NCI-H774 (cell line): ENCODE results near the gene EXOC4.

Experiments used
- DNase-seq: peaks from one replicate; lab custom pipeline; 2025; lab: John Stamatoyannopoulos, UW

The EXOC4 gene

GRCh38 chr7:133428876-133429275, 176.0 kb downstream of the EXOC4 start:
- no peak for DNase-seq

- no peak for DNase-seq
Measured at GRCh38 chr7:133429371-133429770, 176.5 kb downstream of the EXOC4 start.

GRCh38 chr7:133431134-133431724, 178.4 kb downstream of the EXOC4 start:
- DNase-seq: no peak

- DNase-seq: no peak
Measured at GRCh38 chr7:133433165-133433812, 180.4 kb downstream of the EXOC4 start.

- DNase-seq: no peak
Measured at GRCh38 chr7:133434246-133434865, 181.5 kb downstream of the EXOC4 start.

- DNase-seq: no peak
Measured at GRCh38 chr7:133436014-133436428, 183.1 kb downstream of the EXOC4 start.

- DNase-seq: no peak
Measured at GRCh38 chr7:133437544-133437943, 184.7 kb downstream of the EXOC4 start.

- no peak for DNase-seq
Measured at GRCh38 chr7:133442818-133443217, 189.9 kb downstream of the EXOC4 start.

- DNase-seq: no peak
Measured at GRCh38 chr7:133445617-133446016, 192.7 kb downstream of the EXOC4 start.

GRCh38 chr7:133448012-133448411, 195.1 kb downstream of the EXOC4 start:
- no peak for DNase-seq

- no peak for DNase-seq
Measured at GRCh38 chr7:133452577-133452976, 199.7 kb downstream of the EXOC4 start.

GRCh38 chr7:133458688-133459087, 205.8 kb downstream of the EXOC4 start:
- DNase-seq: no peak

GRCh38 chr7:133461421-133461820, 208.5 kb downstream of the EXOC4 start:
- DNase-seq: no peak

- DNase-seq: no peak
Measured at GRCh38 chr7:133475655-133476054, 222.8 kb downstream of the EXOC4 start.

GRCh38 chr7:133477791-133478190, 224.9 kb downstream of the EXOC4 start:
- no peak for DNase-seq

- DNase-seq: no peak
Measured at GRCh38 chr7:133478591-133479135, 225.8 kb downstream of the EXOC4 start.

- DNase-seq: no peak
Measured at GRCh38 chr7:133479456-133480065, 226.7 kb downstream of the EXOC4 start.

GRCh38 chr7:133480868-133481267, 228.0 kb downstream of the EXOC4 start:
- DNase-seq: no peak

- DNase-seq: no peak
Measured at GRCh38 chr7:133481676-133482075, 228.8 kb downstream of the EXOC4 start.

GRCh38 chr7:133482599-133482998, 229.7 kb downstream of the EXOC4 start:
- no peak for DNase-seq

- DNase-seq: no peak
Measured at GRCh38 chr7:133484086-133484485, 231.2 kb downstream of the EXOC4 start.

GRCh38 chr7:133489906-133490305, 237.0 kb downstream of the EXOC4 start:
- DNase-seq: no peak

GRCh38 chr7:133491201-133491691, 238.4 kb downstream of the EXOC4 start:
- DNase-seq: no peak
